ENCODE data around the gene KLK2. TPM values are rescaled to one million over a fixed set of nuclear protein-coding genes. Genes with fewer than 3 reads are reported as not detected.

The KLK2 gene
- total RNA-seq, 2 experiments from 2014 or later: 0.44 TPM; not detected in 1

Other genes with a start within 250 kb of the KLK2 start
- under 1 TPM; 0.17 TPM for gene SYT3, start 233.6 kb upstream of the KLK2 start, total RNA-seq
- gene C19orf81, start 224.0 kb upstream of the KLK2 start, total RNA-seq: 1 to 10 TPM in 1 of 2 experiments, under 1 TPM in 1; 0.75 to 2.0 TPM
- not detected for gene SHANK1, start 153.6 kb upstream of the KLK2 start, total RNA-seq
- 1 to 10 TPM; 2.4 to 2.7 TPM for gene CLEC11A, start 150.1 kb upstream of the KLK2 start, total RNA-seq
- not detected for gene GPR32, start 103.0 kb upstream of the KLK2 start, total RNA-seq
- gene ACP4, start 83.0 kb upstream of the KLK2 start, total RNA-seq: not detected
- 1 to 10 TPM; 1.4 to 2.7 TPM for gene KLK1, start 49.7 kb upstream of the KLK2 start, total RNA-seq
- gene KLK15, start 39.9 kb upstream of the KLK2 start, total RNA-seq: not detected
- gene KLK3, start 18.5 kb upstream of the KLK2 start, total RNA-seq: not detected
- gene KLK4, start 38.0 kb downstream of the KLK2 start, total RNA-seq: not detected
- gene KLK5, start 79.6 kb downstream of the KLK2 start, total RNA-seq: not detected
- not detected for gene KLK6, start 96.2 kb downstream of the KLK2 start, total RNA-seq
- not detected for gene KLK7, start 110.5 kb downstream of the KLK2 start, total RNA-seq
- not detected for gene KLK8, start 128.2 kb downstream of the KLK2 start, total RNA-seq
- gene KLK10, start 146.3 kb downstream of the KLK2 start, total RNA-seq: not detected
- gene KLK11, start 153.2 kb downstream of the KLK2 start, total RNA-seq: not detected
- gene KLK12, start 161.6 kb downstream of the KLK2 start, total RNA-seq: not detected
- gene KLK13, start 191.7 kb downstream of the KLK2 start, total RNA-seq: not detected
- under 1 TPM; 0.72 to 0.91 TPM for gene KLK14, start 209.4 kb downstream of the KLK2 start, total RNA-seq
- 10 to 100 TPM in 1 of 2 experiments, 1 to 10 TPM in 1; 9.4 to 10.1 TPM for gene CTU1, start 235.0 kb downstream of the KLK2 start, total RNA-seq